ENCODE data around the gene GPS1. TPM values are rescaled to one million over a fixed set of nuclear protein-coding genes. Genes with fewer than 3 reads are reported as not detected.

GPS1 gene
- total and polyA plus RNA-seq, 10 donors: 61.5 to 109 (median 68.9) TPM

GRCh38 chr17:82056729-82057621 is 5.3 kb downstream of the GPS1 start:
- no peaks in the 10 kb centered on the region for H3K27me3 ChIP-seq (replicated peaks in 1 of 7)
- intact Hi-C loops (cut with DNase I; ENCODE audit: low total_unique reads): no loop called here
- peaks cover 14 to 79% (median 32%) of the 10 kb centered on the region in 6 donors for H3K4me1 ChIP-seq
- 76 to 87% (median 79%) methylated on average over 8 to 29 of the region's 29 CpGs for WGBS, 5 donors
- peak overlapping the region in 5 of 8 donors; percentile 8 to 57 (median 39) for H3K27ac ChIP-seq
- H3K36me3 ChIP-seq: peaks cover 0 to 89% (median 82%) of the 10 kb centered on the region in 6 donors
- TF ChIP-seq POLR2AphosphoS5 (IDR thresholded peaks at IDR 0.05) (peak; percentile 11 to 70 (median 30)), CTCF (IDR thresholded peaks at IDR 0.05 in 8 of 11, conservative IDR thresholded peaks at IDR 0.05 in 3 of 11) (no peak)
- peak; percentile 76 for DNase-seq
- H3K9me3 ChIP-seq: no peaks in the 10 kb centered on the region
- no peak overlapping the region for H3K4me3 ChIP-seq

- WGBS, 5 donors: 63 to 89% (median 82%) methylated on average over 10 to 17 of the region's 17 CpGs
Observed at GRCh38 chr17:82058230-82058854, 6.6 kb downstream of the GPS1 start.

GRCh38 chr17:82058855-82059249 is 7.2 kb downstream of the GPS1 start:
- WGBS, 5 donors: 63 to 86% (median 81%) methylated on average over 10 of the region's 10 CpGs

More at GRCh38 chr17:82058230-82058854, 6.6 kb downstream of the GPS1 start:
- Histone ChIP-seq H3K27me3 (replicated peaks in 1 of 7) (no peaks in the 10 kb centered on the region), H3K36me3 (peaks cover 0 to 100% (median 94%) of the 10 kb centered on the region in 6 donors), H3K9me3 (no peaks in the 10 kb centered on the region), H3K27ac (peak overlapping the region in 1 of 8 donors; percentile 8), H3K4me3 (no peak overlapping the region), H3K4me1 (peaks cover 4 to 79% (median 21%) of the 10 kb centered on the region in 6 donors)
- intact Hi-C loops (cut with DNase I; ENCODE audit: low total_unique reads): no loop called here
- TF ChIP-seq CTCF (IDR thresholded peaks at IDR 0.05 in 8 of 11, conservative IDR thresholded peaks at IDR 0.05 in 3 of 11) (no peak), POLR2A (IDR thresholded peaks at IDR 0.05) (no peak), POLR2AphosphoS5 (IDR thresholded peaks at IDR 0.05) (no peak)
- peak; percentile 70 for DNase-seq

More at GRCh38 chr17:82058855-82059249, 7.2 kb downstream of the GPS1 start:
- intact Hi-C loops (cut with DNase I; ENCODE audit: low total_unique reads): no loop called here
- peak; percentile 55 for DNase-seq
- Histone ChIP-seq H3K36me3 (peaks cover 0 to 100% (median 95%) of the 10 kb centered on the region in 6 donors), H3K4me1 (peaks cover 0 to 79% (median 21%) of the 10 kb centered on the region in 6 donors), H3K9me3 (no peaks in the 10 kb centered on the region), H3K27ac (peak overlapping the region in 1 of 8 donors; percentile 1), H3K4me3 (no peak overlapping the region), H3K27me3 (replicated peaks in 1 of 7) (no peaks in the 10 kb centered on the region)
- TF ChIP-seq CTCF (IDR thresholded peaks at IDR 0.05 in 8 of 11, conservative IDR thresholded peaks at IDR 0.05 in 3 of 11) (no peak), POLR2A (IDR thresholded peaks at IDR 0.05) (no peak), POLR2AphosphoS5 (IDR thresholded peaks at IDR 0.05) (peak in 2 of 3 donors; percentile 28 to 57)

Measured in spleen (tissue), 11 donors.